Measurements from ENCODE around the gene ZNF343. TPM values are rescaled to one million over a fixed set of nuclear protein-coding genes. Genes with fewer than 3 reads are reported as not detected.
A peak's percentile ranks its signal among the peaks of the same experiment; 100 is the strongest.

The ZNF343 gene
- total and polyA plus RNA-seq, 2 of the 8 experiments (the other 6 are each of a cell fraction or from before 2014, with no cell fraction given): 1.8 to 5.0 TPM

GRCh38 chr20:2470423-2471193 lies 38.1 kb downstream of the ZNF343 start, which contains the start of gene SNRPB (continued):
- no peak; the same call in 1 of the 2 replicates for TF ChIP-seq YY1 (IDR thresholded peaks at IDR 0.05; ENCODE audit: low read depth, low read length)
- peak; percentile 95 to 99 for TF ChIP-seq POLR2A (IDR thresholded peaks at IDR 0.05; ENCODE audit: control extremely low read depth in 1 of 2, low read depth in 2 of 2, low read length in 2 of 2)
- no peak for TF ChIP-seq RAD21 (IDR thresholded peaks at IDR 0.05 in 1 of 2, conservative IDR thresholded peaks at IDR 0.05 in 1 of 2; ENCODE audit: low read depth in 2 of 2, low read length in 2 of 2)
- peak in 1 of 2 experiments; percentile 81; a peak in 2 of 4 replicates for TF ChIP-seq SIN3A (conservative IDR thresholded peaks at IDR 0.05 in 1 of 2, IDR thresholded peaks at IDR 0.05 in 1 of 2; ENCODE audit: low read depth in 1 of 2, low read length in 2 of 2)
- TF ChIP-seq NANOG (IDR thresholded peaks at IDR 0.05; ENCODE audit: insufficient read depth, low read depth, low read length, poor library complexity, severe bottlenecking): no peak
- TF ChIP-seq KDM1A (IDR thresholded peaks at IDR 0.05; ENCODE audit: borderline replicate concordance, low read length): no peak
- peak; percentile 88; the same call in 1 of the 2 replicates for TF ChIP-seq GTF2F1 (IDR thresholded peaks at IDR 0.05; ENCODE audit: borderline replicate concordance, low read depth, low read length)
- TF ChIP-seq EP300 (IDR thresholded peaks at IDR 0.05; ENCODE audit: borderline replicate concordance in 1 of 2, low read depth in 2 of 2, low read length in 2 of 2): peak in 1 of 2 experiments; percentile 62; a peak in 1 of 3 replicates
- TF ChIP-seq HDAC6 (IDR thresholded peaks at IDR 0.05; ENCODE audit: low read depth, low read length): no peak
- no peak for TF ChIP-seq CHD1 (IDR thresholded peaks at IDR 0.05; ENCODE audit: low read depth, low read length)
- TF ChIP-seq, protein P1, sequence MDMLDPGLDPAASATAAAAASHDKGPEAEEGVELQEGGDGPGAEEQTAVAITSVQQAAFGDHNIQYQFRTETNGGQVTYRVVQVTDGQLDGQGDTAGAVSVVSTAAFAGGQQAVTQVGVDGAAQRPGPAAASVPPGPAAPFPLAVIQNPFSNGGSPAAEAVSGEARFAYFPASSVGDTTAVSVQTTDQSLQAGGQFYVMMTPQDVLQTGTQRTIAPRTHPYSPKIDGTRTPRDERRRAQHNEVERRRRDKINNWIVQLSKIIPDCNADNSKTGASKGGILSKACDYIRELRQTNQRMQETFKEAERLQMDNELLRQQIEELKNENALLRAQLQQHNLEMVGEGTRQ (IDR thresholded peaks at IDR 0.05; ENCODE audit: low read length): no peak
- TF ChIP-seq E2F6 (IDR thresholded peaks at IDR 0.05): peak; percentile 85
- TF ChIP-seq SP2 (IDR thresholded peaks at IDR 0.05; ENCODE audit: low read length): no peak
- TF ChIP-seq RBBP5 (IDR thresholded peaks at IDR 0.05; ENCODE audit: borderline replicate concordance, low read depth, low read length): peak; percentile 79
- 0 out of 2 replicates have a peak, but pooled peaks have one; percentile 58 for TF ChIP-seq JUND (IDR thresholded peaks at IDR 0.05; ENCODE audit: low read length)
- TF ChIP-seq RXRA (IDR thresholded peaks at IDR 0.05; ENCODE audit: insufficient read depth, low read depth, low read length): 0 out of 2 replicates have a peak, but pooled peaks have one; percentile 50
- peak; percentile 44; the same call in 1 of the 2 replicates for TF ChIP-seq CHD2 (IDR thresholded peaks at IDR 0.05; ENCODE audit: low read length)
- no peak for TF ChIP-seq CBX8 (IDR thresholded peaks at IDR 0.05; ENCODE audit: borderline replicate concordance, low read depth, low read length)
- TF ChIP-seq KDM4A (IDR thresholded peaks at IDR 0.05; ENCODE audit: low read depth, low read length, severe bottlenecking): peak; percentile 35
- peak; percentile 89; the same call in 1 of the 2 replicates for TF ChIP-seq SP1 (IDR thresholded peaks at IDR 0.05; ENCODE audit: low read depth, low read length)
- TF ChIP-seq MAFK (IDR thresholded peaks at IDR 0.05; ENCODE audit: low read depth, low read length): no peak
- TF ChIP-seq CEBPB (IDR thresholded peaks at IDR 0.05; ENCODE audit: low read depth, low read length): peak; percentile 1; the same call in 1 of the 2 replicates

All from H1 (cell line).